GM12872 (cell line): ENCODE measurements around the gene NUMB.

Experiments used
- TF ChIP-seq, protein P1 (sequence below): IDR thresholded peaks from 3 replicates; pipeline ENCODE4 v1.5.1; 2011; ENCODE audit warnings: low read depth, mild to moderate bottlenecking, low read length, moderate library complexity; ENCODE audit not compliant: insufficient read depth

Gene NUMB

GRCh38 chr14:73403181-73403752, 55.1 kb downstream of the NUMB start:
- TF ChIP-seq, protein P1, sequence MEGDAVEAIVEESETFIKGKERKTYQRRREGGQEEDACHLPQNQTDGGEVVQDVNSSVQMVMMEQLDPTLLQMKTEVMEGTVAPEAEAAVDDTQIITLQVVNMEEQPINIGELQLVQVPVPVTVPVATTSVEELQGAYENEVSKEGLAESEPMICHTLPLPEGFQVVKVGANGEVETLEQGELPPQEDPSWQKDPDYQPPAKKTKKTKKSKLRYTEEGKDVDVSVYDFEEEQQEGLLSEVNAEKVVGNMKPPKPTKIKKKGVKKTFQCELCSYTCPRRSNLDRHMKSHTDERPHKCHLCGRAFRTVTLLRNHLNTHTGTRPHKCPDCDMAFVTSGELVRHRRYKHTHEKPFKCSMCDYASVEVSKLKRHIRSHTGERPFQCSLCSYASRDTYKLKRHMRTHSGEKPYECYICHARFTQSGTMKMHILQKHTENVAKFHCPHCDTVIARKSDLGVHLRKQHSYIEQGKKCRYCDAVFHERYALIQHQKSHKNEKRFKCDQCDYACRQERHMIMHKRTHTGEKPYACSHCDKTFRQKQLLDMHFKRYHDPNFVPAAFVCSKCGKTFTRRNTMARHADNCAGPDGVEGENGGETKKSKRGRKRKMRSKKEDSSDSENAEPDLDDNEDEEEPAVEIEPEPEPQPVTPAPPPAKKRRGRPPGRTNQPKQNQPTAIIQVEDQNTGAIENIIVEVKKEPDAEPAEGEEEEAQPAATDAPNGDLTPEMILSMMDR = no peak

GRCh38 chr14:73402579-73402978, 55.8 kb downstream of the NUMB start:
- TF ChIP-seq, protein P1 = no peak

GRCh38 chr14:73397810-73398209, 60.5 kb downstream of the NUMB start:
- TF ChIP-seq, protein P1 = no peak

GRCh38 chr14:73394317-73394716, 64.0 kb downstream of the NUMB start:
- TF ChIP-seq, protein P1 = no peak

- TF ChIP-seq, protein P1 = no peak
These were observed 65.0 kb downstream of the NUMB start for GRCh38 chr14:73393375-73393774.

DNA sequence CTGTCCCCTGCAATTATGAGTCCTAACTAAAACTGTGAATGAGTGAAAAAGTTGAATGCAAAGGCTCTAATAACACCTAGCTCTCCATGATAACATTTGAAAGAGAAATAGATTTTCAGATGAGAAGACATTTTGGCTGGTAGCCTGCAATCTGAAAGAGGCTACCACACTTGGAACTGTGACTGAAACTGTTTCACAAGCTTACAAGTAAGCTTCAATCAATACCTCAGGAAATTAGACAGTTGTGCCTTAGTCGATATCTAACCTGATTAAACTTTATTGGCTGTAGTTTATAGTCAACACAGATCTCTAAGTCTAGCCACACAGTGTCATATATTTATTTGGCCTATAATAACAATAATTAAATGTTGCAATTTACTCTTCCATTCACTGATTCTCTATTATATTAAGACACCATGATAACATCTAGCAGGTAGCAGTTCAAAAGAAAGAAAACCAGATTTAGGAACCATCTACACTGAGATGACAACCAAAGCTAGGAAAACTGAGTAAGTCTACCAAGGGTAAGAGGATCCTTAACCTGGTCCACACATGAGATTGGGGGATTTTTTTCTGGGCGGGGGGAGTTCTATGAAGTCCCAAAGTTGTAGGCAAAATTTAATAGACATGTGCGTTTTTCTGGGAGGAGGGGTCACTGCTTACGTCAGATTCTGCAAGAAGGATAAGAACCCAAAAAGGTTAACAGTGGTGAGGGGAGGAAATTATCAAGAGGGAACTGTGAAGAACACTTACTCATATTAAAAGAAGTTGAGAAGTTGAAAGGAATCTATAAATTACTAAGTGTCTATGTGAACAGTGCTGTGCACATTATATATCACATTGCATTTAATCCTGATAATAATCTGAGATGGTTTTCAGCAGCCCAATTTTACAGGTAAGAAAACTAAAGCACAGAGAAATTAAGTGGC, 65.8 kb downstream of the NUMB start:
- TF ChIP-seq, protein P1 = no peak

DNA sequence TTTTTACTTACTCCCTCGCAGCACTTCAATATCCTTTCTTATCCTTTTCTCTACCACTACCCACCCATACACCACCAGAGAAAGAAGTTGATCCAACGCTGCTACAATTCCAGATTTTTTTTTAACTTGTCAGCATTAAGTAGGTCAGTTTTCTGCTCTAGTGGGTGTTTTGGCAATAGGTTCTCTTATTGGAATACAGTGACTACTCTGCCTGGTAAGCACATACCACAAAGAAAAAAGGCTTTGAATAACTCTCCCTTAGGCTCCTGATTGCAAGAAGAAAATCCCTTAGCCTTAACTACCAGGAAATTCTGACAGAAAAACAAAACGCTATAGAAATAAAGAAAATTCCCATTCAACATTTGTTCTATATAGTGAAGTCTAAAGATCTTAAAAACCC, 72.0 kb downstream of the NUMB start:
- TF ChIP-seq, protein P1 = no peak
